GM19238 (cell line): ENCODE measurements around the gene TRMT1.

Source experiments
- DNase-seq: peaks from one replicate; pipeline ENCODE4 v3.0.0; 2011; ENCODE audit warnings: low spot score; ENCODE audit not compliant: insufficient read length

Gene TRMT1

GRCh38 chr19:13055213-13056051 lies 61.1 kb downstream of the TRMT1 start:
- no peak for DNase-seq
